Mucosa of stomach (tissue), 1 donor: ENCODE data around the gene CSTF1.
A peak's percentile ranks its signal among the peaks of the same experiment; 100 is the strongest.
"Not testable (repeated sequence)": the region's sequence is repeated elsewhere in the genome, so short reads cannot be mapped to it uniquely, and the experiment has no call there.

ENCODE experiments used
- H3K27me3 ChIP-seq: one replicate; pipeline ENCODE4 v1.7.0; 2013; ENCODE audit warnings: mild to moderate bottlenecking, low read length; ENCODE audit not compliant: control insufficient read depth, insufficient read depth
- H3K36me3 ChIP-seq: one replicate; pipeline ENCODE4 v1.7.0; 2013; ENCODE audit warnings: low read length; ENCODE audit not compliant: control insufficient read depth, insufficient read depth
- H3K4me1 ChIP-seq: one replicate; pipeline ENCODE4 v1.7.0; 2013; ENCODE audit warnings: mild to moderate bottlenecking, low read length; ENCODE audit not compliant: control insufficient read depth, insufficient read depth
- H3K4me3 ChIP-seq: one replicate; pipeline ENCODE4 v1.7.0; 2013; ENCODE audit warnings: low read length
- H3K9ac ChIP-seq: one replicate; pipeline ENCODE4 v1.7.0; 2013; ENCODE audit warnings: mild to moderate bottlenecking, low read length, moderate library complexity
- H3K9me3 ChIP-seq: one replicate; pipeline ENCODE4 v1.7.0; 2013; ENCODE audit warnings: mild to moderate bottlenecking, low read length, moderate library complexity; ENCODE audit not compliant: control insufficient read depth
- donor health status: Pancreatic carcinoma.

Gene CSTF1

DNA sequence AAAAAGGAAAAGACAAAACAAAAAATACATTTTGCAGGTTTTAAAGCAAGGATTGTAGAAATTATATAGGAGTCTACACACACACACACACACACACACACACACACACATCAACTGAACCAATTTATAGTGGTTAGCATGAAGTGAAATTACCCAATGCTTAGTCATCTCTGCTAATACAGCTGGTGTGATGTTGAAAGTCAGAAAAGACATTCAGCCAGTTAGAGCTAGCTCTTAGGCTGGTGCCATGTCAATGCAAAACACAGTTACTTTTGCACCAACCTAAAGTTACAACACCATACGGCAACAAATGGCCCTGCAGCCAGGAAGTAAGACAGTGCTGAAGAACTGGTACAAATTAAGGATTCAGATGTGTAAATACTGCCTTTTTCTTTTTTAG is 18.5 kb upstream of the CSTF1 start:
- Histone ChIP-seq H3K9me3 (no peaks in the 10 kb centered on the region), H3K27me3 (no peaks in the 10 kb centered on the region), H3K9ac (no peak overlapping the region), H3K4me3 (no peak overlapping the region), H3K4me1 (no peaks in the 10 kb centered on the region), H3K36me3 (no peaks in the 10 kb centered on the region)

DNA sequence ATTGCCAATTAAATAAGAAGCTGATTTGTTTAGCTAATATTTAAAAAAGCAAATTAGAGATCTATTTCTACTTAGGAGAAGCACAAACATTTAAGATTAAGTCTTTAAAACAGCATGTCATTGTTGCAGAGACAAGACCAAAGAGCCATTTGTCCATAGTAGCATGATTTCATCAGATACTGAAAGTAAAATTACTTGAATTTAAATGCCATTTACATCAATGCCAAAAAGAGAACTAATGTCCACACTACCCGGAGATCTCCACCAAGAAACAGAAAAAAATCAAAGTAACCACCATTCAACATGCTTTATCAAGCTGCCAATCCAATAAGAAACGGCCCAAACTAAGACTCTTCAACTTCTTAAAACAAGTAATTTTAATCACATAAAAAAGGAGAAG is 16.1 kb upstream of the CSTF1 start:
- Histone ChIP-seq H3K36me3 (no peaks in the 10 kb centered on the region), H3K9ac (no peak overlapping the region), H3K4me1 (no peaks in the 10 kb centered on the region), H3K4me3 (no peak overlapping the region), H3K9me3 (no peaks in the 10 kb centered on the region), H3K27me3 (no peaks in the 10 kb centered on the region)

DNA sequence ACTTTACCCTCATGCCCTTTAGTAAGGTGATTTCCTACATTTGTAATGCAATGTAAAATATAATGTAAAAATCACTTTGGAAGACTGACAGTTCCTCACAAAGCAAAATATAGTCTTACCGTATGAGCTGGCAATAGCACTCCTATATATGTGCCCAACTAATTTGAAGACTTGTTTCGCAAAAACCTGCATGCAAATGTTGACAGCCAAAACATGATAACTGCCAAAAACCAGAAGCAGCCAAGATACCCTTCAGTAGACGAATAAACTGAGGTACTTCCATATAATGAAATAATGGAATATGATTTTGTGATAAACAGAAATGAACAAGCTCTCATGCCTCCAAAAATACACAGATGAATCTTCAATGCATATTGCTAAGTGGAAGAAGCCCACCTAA is 14.1 kb upstream of the CSTF1 start:
- no peaks in the 10 kb centered on the region for H3K9me3 ChIP-seq
- no peak overlapping the region for H3K4me3 ChIP-seq
- H3K36me3 ChIP-seq, result no peaks in the 10 kb centered on the region
- no peaks in the 10 kb centered on the region for H3K4me1 ChIP-seq
- H3K9ac ChIP-seq, result no peak overlapping the region
- no peaks in the 10 kb centered on the region for H3K27me3 ChIP-seq

DNA sequence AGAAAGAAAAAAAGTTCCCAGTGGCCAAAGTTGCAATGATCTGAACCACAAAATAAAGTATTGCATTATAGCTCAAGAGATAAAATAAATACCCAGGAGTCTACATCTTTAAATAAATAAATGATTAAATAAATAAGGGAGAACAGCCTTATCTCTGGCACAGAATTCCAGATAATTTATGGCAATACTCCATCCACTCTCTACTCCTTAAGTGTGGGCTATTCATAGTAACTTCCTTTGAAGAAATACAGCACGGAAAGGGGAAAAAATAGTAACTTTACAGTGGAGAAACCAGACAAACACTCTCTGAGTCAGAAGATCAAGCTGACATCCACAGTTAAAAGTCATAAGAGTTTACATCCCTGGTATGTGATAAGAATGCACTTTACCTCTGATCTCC is 12.1 kb upstream of the CSTF1 start:
- Histone ChIP-seq H3K36me3 (no peaks in the 10 kb centered on the region), H3K4me3 (no peak overlapping the region), H3K27me3 (no peaks in the 10 kb centered on the region), H3K9me3 (no peaks in the 10 kb centered on the region), H3K9ac (no peak overlapping the region), H3K4me1 (no peaks in the 10 kb centered on the region)

DNA sequence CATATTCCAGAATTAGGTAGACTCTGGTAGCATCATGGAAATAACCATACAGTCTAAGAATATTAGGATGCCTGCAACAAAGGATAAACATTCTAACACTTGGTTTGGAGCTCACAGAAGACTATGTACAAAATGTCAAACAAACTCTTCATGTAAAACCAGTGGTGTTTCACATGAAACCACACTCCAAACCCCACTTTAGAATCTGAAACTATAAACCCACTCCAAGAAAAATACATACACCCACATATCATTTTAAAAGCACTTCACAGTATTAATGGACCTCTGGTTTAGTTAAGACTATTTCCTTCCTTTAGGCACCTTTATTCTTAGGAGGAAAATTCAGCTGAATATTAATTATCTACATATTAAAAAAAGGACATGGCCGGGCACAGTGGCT is 10.9 kb upstream of the CSTF1 start:
- no peaks in the 10 kb centered on the region for H3K9me3 ChIP-seq
- no peak overlapping the region for H3K9ac ChIP-seq
- no peaks in the 10 kb centered on the region for H3K27me3 ChIP-seq
- no peak overlapping the region for H3K4me3 ChIP-seq
- H3K4me1 ChIP-seq, result no peaks in the 10 kb centered on the region
- no peaks in the 10 kb centered on the region for H3K36me3 ChIP-seq

DNA sequence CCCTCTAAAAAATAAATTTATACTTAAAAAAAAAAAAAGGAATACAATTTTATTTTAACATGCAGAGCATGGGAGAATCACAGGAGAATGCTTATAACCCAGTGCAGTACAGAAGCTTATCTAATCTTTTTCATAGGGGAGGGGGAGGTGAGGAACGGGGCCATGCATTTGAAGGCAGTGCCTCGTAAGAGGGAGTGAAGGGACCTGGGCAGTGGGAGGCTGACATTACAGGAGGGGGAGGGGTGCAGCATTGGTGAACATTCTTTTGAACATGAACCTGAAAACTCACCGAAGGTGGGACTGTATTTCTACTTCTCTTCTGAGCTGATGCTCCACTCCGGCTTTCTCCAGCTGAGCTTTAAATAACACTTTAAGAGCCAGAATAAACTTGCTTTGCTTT is 9.7 kb upstream of the CSTF1 start:
- H3K4me3 ChIP-seq, result no peak overlapping the region

DNA sequence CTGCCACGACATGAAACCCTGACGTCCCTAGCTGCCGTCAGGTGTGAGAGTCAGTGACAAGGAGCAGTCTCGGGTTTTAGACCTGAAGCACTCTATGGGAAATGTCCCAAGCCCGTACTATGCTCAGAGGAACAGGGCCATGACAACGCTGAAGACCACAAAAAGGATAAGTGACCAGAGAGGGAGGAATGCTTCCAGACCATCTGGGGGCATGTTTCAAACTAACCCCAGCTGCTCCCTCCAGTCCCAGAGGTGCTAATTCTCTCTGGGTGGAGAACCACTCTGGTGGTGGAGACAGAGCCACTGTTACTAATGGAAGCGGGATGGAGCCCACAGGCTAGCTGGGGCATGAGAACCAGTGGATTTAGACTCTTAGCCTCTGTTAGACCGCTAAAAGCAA is 9.1 kb upstream of the CSTF1 start:
- Histone ChIP-seq H3K9me3 (no peaks in the 10 kb centered on the region), H3K9ac (no peak overlapping the region), H3K4me3 (no peak overlapping the region), H3K36me3 (no peaks in the 10 kb centered on the region), H3K4me1 (no peaks in the 10 kb centered on the region), H3K27me3 (no peaks in the 10 kb centered on the region)

More for the DNA sequence above, 9.7 kb upstream of the CSTF1 start:
- no peaks in the 10 kb centered on the region for H3K4me1 ChIP-seq
- no peak overlapping the region for H3K9ac ChIP-seq
- H3K9me3 ChIP-seq, result no peaks in the 10 kb centered on the region
- H3K36me3 ChIP-seq, result no peaks in the 10 kb centered on the region
- H3K27me3 ChIP-seq, result no peaks in the 10 kb centered on the region

DNA sequence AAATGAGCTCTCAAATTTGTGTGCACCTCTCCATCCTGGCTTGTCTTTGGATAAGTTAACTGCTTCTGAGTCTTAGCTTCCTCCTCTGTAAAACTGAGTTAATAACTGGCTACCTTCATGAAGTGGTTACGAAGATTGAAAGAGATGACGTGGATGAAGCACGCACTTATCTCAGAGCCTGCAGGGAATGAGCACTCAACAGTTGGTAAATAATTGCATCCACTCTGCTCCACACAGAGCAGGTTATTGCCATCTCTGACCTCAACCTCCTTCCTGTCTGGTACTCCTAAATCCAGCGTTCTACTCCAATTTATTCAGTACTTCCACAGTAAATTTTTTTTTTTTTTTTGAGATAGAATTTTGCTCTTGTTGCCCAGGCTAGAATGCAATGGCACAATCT is 7.3 kb upstream of the CSTF1 start:
- Histone ChIP-seq H3K4me1 (no peaks in the 10 kb centered on the region), H3K9ac (no peak overlapping the region), H3K4me3 (no peak overlapping the region)

DNA sequence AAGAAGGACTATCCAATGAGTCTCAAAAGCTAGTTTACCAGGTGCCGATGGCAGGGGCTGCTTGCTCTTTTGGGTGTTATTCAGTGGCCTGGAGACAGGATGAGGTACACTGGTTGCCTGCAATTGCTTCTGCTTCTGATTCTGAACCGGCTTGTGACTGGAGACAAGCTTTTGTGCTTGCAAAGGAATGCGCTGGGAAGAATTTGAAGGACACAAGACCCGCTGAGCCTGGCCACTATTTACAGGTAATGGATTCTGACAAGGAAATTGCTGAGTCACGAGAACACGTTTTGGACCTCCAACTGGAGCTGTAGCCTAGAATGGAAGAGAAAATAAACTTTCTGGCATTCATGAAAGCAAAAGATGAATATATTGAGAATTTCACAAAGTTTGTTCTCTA is 6.2 kb upstream of the CSTF1 start:
- no peak overlapping the region for H3K9ac ChIP-seq
- H3K4me1 ChIP-seq, result no peaks in the 10 kb centered on the region
- no peaks in the 10 kb centered on the region for H3K9me3 ChIP-seq
- H3K27me3 ChIP-seq, result no peaks in the 10 kb centered on the region
- no peak overlapping the region for H3K4me3 ChIP-seq
- H3K36me3 ChIP-seq, result no peaks in the 10 kb centered on the region

More for the DNA sequence above, 7.3 kb upstream of the CSTF1 start:
- Histone ChIP-seq H3K9me3 (no peaks in the 10 kb centered on the region), H3K27me3 (no peaks in the 10 kb centered on the region), H3K36me3 (no peaks in the 10 kb centered on the region)

DNA sequence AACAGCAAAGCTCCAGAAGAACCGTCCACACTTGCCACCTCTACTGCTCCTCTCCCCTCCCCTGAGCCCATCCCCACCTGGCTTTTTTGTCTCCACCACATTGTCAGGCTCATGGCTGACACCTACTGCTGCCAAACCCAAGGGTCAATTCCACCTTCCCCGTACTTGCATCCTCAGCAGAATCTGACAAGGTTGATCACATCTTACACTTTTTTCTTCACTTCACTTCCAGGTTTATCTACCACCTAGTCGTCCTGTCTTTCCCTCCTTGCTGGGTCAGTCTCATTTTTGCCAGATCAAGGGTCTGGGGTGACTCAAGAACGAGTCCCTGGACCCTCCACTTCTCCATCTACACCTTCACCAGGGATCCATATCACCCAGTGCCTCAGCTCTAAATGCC is 3.6 kb upstream of the CSTF1 start:
- no peaks in the 10 kb centered on the region for H3K27me3 ChIP-seq
- H3K9me3 ChIP-seq, result no peaks in the 10 kb centered on the region
- no peaks in the 10 kb centered on the region for H3K36me3 ChIP-seq
- H3K9ac ChIP-seq, result no peak overlapping the region
- no peak overlapping the region for H3K4me3 ChIP-seq
- peaks cover 6% of the 10 kb centered on the region for H3K4me1 ChIP-seq

DNA sequence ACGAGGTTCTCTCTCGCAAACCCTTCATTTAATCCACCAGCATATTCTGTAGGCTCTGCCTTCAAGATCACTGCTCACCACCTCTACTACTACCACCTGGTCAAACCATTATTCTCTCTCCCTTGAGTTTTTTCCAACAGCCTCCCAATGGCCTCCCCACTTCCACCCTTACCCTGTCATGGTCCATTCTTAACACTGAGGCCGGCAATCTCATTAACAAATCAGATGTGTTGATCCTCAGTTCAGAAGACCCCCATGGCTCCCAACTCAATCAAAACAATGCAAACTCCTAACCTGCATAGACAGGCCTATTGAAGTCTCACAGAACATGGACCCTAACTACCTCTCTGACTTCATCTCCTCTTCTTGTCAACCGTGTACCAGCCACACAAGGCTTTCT is 2.6 kb upstream of the CSTF1 start:
- Histone ChIP-seq H3K4me1 (peaks cover 7% of the 10 kb centered on the region), H3K9ac (no peak overlapping the region), H3K4me3 (no peak overlapping the region), H3K9me3 (no peaks in the 10 kb centered on the region), H3K36me3 (no peaks in the 10 kb centered on the region), H3K27me3 (no peaks in the 10 kb centered on the region)

DNA sequence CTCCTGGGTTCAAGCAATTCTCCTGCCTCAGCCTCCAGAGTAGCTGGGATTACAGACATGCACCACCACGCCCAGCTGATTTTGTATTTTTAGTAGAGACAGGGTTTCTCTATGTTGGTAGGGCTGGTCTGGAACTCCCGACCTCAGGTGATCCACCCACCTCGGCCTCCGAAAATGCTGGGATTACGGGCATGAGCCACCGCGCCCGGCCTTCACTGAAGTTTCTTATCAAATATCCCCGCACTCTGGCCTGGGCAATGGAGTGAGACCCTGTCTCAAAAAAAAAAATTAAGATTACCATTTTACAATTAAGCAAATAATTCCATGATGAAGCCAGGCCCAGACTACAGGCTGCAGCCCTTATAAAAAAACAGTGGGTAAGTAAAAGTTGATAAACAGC is 2.0 kb upstream of the CSTF1 start:
- not testable (repeated sequence) for H3K4me1 ChIP-seq

DNA sequence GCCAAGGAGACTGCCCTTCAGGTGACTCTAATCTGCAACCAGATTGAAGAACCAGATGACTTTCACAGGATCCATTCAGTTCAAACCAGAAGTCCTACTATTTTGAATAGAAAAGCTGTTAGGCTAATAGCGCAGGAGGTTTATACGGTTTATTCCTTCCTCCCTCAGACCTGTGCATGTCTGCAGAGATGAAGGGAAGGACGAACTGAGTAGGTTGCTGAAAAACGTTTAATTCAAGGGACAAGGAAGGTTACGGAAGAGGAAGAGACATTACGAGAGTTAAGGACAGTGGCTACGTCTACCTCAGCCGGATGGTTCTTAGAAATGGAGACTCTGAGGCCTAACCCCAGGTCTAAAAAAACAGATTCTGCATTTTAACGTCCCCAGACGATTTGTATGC is 1.4 kb upstream of the CSTF1 start:
- Histone ChIP-seq H3K9ac (peak overlapping the region; percentile 57), H3K36me3 (no peaks in the 10 kb centered on the region), H3K4me3 (peak overlapping the region; percentile 77), H3K27me3 (no peaks in the 10 kb centered on the region), H3K9me3 (no peaks in the 10 kb centered on the region), H3K4me1 (peaks cover 7% of the 10 kb centered on the region)

More for the DNA sequence above, 2.0 kb upstream of the CSTF1 start:
- H3K9ac ChIP-seq, H3K9me3 ChIP-seq, H3K36me3 ChIP-seq, H3K4me3 ChIP-seq, H3K27me3 ChIP-seq: not testable (repeated sequence)
